ENCODE data around the gene SSRP1. TPM values are rescaled to one million over a fixed set of nuclear protein-coding genes. Genes with fewer than 3 reads are reported as not detected.
A peak's percentile ranks its signal among the peaks of the same experiment; 100 is the strongest.

SSRP1 gene, protein sequence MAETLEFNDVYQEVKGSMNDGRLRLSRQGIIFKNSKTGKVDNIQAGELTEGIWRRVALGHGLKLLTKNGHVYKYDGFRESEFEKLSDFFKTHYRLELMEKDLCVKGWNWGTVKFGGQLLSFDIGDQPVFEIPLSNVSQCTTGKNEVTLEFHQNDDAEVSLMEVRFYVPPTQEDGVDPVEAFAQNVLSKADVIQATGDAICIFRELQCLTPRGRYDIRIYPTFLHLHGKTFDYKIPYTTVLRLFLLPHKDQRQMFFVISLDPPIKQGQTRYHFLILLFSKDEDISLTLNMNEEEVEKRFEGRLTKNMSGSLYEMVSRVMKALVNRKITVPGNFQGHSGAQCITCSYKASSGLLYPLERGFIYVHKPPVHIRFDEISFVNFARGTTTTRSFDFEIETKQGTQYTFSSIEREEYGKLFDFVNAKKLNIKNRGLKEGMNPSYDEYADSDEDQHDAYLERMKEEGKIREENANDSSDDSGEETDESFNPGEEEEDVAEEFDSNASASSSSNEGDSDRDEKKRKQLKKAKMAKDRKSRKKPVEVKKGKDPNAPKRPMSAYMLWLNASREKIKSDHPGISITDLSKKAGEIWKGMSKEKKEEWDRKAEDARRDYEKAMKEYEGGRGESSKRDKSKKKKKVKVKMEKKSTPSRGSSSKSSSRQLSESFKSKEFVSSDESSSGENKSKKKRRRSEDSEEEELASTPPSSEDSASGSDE
- total RNA-seq (78.5 TPM), polyA plus RNA-seq (ENCODE audit: insufficient read depth, low read depth, low replicate concordance) (44.5 TPM)
- long read RNA-seq, donor 1, transcript SSRP1-201 (17 exons, 2,819 nt) = major isoform, 5 of 97 reads
- long read RNA-seq, donor 1, partial matches to known transcripts = 92 of 97 reads
- long read RNA-seq, donor 1, other reads (novel, unspliced or antisense) = 0 of 97 reads
- long read RNA-seq, donor 2, transcript SSRP1-201 (17 exons, 2,819 nt) = major isoform, 7 of 75 reads
- long read RNA-seq, donor 2, partial matches to known transcripts = 68 of 75 reads
- long read RNA-seq, donor 2, other reads (novel, unspliced or antisense) = 0 of 75 reads
- long read RNA-seq, donor 3, partial matches to known transcripts = 92 of 95 reads
- long read RNA-seq, donor 3, other reads (novel, unspliced or antisense) = 0 of 95 reads
- long read RNA-seq, donor 4, transcript SSRP1-201 (17 exons, 2,819 nt) = major isoform, 14 of 68 reads
- long read RNA-seq, donor 4, partial matches to known transcripts = 54 of 68 reads
- long read RNA-seq, donor 4, other reads (novel, unspliced or antisense) = 0 of 68 reads
- long read RNA-seq, donor 5, partial matches to known transcripts = 0 of 1 reads
- long read RNA-seq, donor 5, other reads (novel, unspliced or antisense) = 0 of 1 reads
- long read RNA-seq, donor 6, partial matches to known transcripts = 40 of 40 reads
- long read RNA-seq, donor 6, other reads (novel, unspliced or antisense) = 0 of 40 reads
- long read RNA-seq, donor 7, transcript SSRP1-201 (17 exons, 2,819 nt) = major isoform, 31 of 75 reads
- long read RNA-seq, donor 7, partial matches to known transcripts = 37 of 75 reads
- long read RNA-seq, donor 7, other reads (novel, unspliced or antisense) = 7 of 75 reads
- long read RNA-seq, donor 8, partial matches to known transcripts = 92 of 92 reads
- long read RNA-seq, donor 8, other reads (novel, unspliced or antisense) = 0 of 92 reads
- long read RNA-seq, donor 9, partial matches to known transcripts = 30 of 33 reads
- long read RNA-seq, donor 9, other reads (novel, unspliced or antisense) = 0 of 33 reads
- long read RNA-seq, donor 10, partial matches to known transcripts = 31 of 32 reads
- long read RNA-seq, donor 10, other reads (novel, unspliced or antisense) = 0 of 32 reads

DNA sequence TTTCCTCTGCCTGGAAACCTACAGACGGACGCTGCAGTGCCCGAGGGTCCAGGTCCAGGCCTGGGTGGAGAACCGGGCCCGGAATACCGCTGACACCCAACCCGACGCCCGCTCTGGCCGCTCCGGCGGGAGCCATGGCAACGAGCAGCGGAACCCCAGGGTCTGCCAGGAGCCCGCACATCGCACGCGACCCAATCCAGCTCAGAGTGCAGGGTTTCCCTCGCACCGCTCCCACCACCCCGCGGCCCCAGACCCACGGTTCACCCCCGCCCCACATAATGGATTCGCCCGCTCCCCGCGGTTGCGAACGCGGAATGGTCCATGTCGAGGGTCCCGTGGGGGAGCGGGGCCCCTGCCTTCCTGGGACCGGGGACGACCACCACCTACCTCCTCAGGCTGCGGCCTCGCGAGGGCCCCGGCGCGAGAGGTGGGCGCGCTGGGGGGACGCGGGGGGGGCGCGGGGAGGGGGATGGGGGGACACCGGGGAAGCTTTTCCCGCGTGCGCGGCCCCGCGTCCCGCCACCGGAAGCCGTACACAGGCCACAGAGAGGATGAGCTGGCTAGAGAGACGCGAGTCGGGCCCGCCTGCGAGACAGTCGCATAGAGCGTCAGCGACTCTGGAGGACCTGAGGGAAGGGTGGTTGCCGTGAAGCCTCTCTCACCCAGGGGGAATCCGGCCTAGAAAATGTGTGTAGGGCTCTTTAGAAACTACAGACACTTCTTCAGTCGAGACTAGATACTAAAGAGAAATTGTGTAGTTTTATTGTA is at the start of gene SSRP1:
Gene SSRP1 (minus strand): TSS at position 550 of the 768 bp plus-strand sequence. CDS start 771 bp downstream, outside the sequence.
- intact Hi-C loops (cut with DNase I) = no loop called here
- no peaks in the 10 kb centered on the region for H3K27me3 ChIP-seq (ENCODE audit: control insufficient read depth, insufficient read depth, low read length)
- DNase-seq (peak; percentile 91 to 96 (median 93)), FAIRE-seq (no peak)
- peaks cover 4 to 29% (median 23%) of the 10 kb centered on the region in 3 donors for H3K36me3 ChIP-seq (ENCODE audit: control insufficient read depth in 2 of 3, insufficient read depth in 3 of 3, low read length in 3 of 3)
- peaks cover 0 to 10% (median 8%) of the 10 kb centered on the region in 3 donors for H3K4me1 ChIP-seq (ENCODE audit: control insufficient read depth in 2 of 3, insufficient read depth in 2 of 3, low read depth in 1 of 3, low read length in 3 of 3)
- peak within 1 kb of the TSS; percentile 76 to 90 (median 79) for H3K4me3 ChIP-seq (ENCODE audit: low read length in 3 of 3)
- TF ChIP-seq, protein P1, sequence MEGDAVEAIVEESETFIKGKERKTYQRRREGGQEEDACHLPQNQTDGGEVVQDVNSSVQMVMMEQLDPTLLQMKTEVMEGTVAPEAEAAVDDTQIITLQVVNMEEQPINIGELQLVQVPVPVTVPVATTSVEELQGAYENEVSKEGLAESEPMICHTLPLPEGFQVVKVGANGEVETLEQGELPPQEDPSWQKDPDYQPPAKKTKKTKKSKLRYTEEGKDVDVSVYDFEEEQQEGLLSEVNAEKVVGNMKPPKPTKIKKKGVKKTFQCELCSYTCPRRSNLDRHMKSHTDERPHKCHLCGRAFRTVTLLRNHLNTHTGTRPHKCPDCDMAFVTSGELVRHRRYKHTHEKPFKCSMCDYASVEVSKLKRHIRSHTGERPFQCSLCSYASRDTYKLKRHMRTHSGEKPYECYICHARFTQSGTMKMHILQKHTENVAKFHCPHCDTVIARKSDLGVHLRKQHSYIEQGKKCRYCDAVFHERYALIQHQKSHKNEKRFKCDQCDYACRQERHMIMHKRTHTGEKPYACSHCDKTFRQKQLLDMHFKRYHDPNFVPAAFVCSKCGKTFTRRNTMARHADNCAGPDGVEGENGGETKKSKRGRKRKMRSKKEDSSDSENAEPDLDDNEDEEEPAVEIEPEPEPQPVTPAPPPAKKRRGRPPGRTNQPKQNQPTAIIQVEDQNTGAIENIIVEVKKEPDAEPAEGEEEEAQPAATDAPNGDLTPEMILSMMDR (IDR thresholded peaks at IDR 0.05; ENCODE audit: borderline replicate concordance, extremely low read depth, insufficient read depth) = no peak
- H3K9me3 ChIP-seq (ENCODE audit: control insufficient read depth in 2 of 3, insufficient read depth in 1 of 3, low read length in 3 of 3) = no peaks in the 10 kb centered on the region
- peak within 1 kb of the TSS; percentile 81 to 85 for H3K27ac ChIP-seq (ENCODE audit: low read depth in 2 of 2, low read length in 2 of 2)
- H3K9ac ChIP-seq (ENCODE audit: low read length in 3 of 3) = peak within 1 kb of the TSS; percentile 65 to 95 (median 85)

DNA sequence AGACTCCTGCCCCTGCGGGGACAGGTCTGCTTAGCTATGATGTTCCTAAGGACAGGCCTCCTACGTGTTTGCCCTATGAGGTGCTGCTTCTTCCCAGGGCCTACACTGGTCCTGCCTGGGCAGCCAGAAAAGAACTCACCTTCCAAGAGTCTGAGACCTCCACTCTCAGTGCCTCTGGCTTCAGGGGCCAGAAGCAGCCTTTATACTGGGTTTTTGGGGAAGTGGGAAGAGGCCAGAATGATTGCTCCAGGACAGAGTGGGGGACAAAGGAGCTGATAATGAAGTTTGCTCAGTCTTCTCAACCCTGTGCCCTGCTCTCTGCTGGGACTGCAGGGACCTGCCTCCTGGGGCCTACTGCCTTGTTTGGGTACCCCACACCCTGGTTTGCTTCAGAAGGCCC is 45.3 kb upstream of the SSRP1 start, which contains the start of gene PRG3:
Gene PRG3 (minus strand): TSS at position 176 of the 400 bp plus-strand sequence. CDS start 442 bp downstream, outside the sequence.
- H3K9me3 ChIP-seq (ENCODE audit: control insufficient read depth in 2 of 3, insufficient read depth in 1 of 3, low read length in 3 of 3) = no peaks in the 10 kb centered on the region
- H3K4me1 ChIP-seq (ENCODE audit: control insufficient read depth in 2 of 3, insufficient read depth in 2 of 3, low read depth in 1 of 3, low read length in 3 of 3) = no peaks in the 10 kb centered on the region
- DNase-seq = no peak
- no peak within 1 kb of the TSS for H3K27ac ChIP-seq (ENCODE audit: low read depth in 2 of 2, low read length in 2 of 2)
- no peak for FAIRE-seq
- intact Hi-C loops (cut with DNase I) = no loop called here
- no peaks in the 10 kb centered on the region for H3K36me3 ChIP-seq (ENCODE audit: control insufficient read depth in 2 of 3, insufficient read depth in 3 of 3, low read length in 3 of 3)
- H3K4me3 ChIP-seq (ENCODE audit: low read length in 3 of 3) = no peak within 1 kb of the TSS
- TF ChIP-seq, protein P1 (IDR thresholded peaks at IDR 0.05; ENCODE audit: borderline replicate concordance, extremely low read depth, insufficient read depth) = no peak
- H3K9ac ChIP-seq (ENCODE audit: low read length in 3 of 3) = no peak within 1 kb of the TSS
- H3K27me3 ChIP-seq (ENCODE audit: control insufficient read depth, insufficient read depth, low read length) = no peaks in the 10 kb centered on the region

Data from kidney (tissue), 22 donors.